ENCODE results near the gene MICAL3. TPM values are rescaled to one million over a fixed set of nuclear protein-coding genes. Genes with fewer than 3 reads are reported as not detected.

The MICAL3 gene
- total RNA-seq, 1 donor from 2014 or later, result 36.9 TPM

- no peak for DNase-seq (ENCODE audit: low spot score in 2 of 2)
- Histone ChIP-seq H3K27ac (no peak overlapping the region), H3K9me3 (no peaks in the 10 kb centered on the region), H3K4me3 (no peak overlapping the region), H3K36me3 (peaks cover 61 to 76% of the 10 kb centered on the region in 2 donors), H3K4me1 (no peaks in the 10 kb centered on the region), H3K27me3 (no peaks in the 10 kb centered on the region)
- intact Hi-C loops (cut with DNase I), result no loop called here
- TF ChIP-seq CTCF (IDR thresholded peaks at IDR 0.05), result no peak
Measured at GRCh38 chr22:17903564-17904295, 120.6 kb downstream of the MICAL3 start.

GRCh38 chr22:17902960-17903359 lies 121.4 kb downstream of the MICAL3 start:
- peaks cover 68 to 84% of the 10 kb centered on the region in 2 donors for H3K36me3 ChIP-seq
- H3K4me3 ChIP-seq, result no peak overlapping the region
- intact Hi-C loops (cut with DNase I), result no loop called here
- TF ChIP-seq CTCF (IDR thresholded peaks at IDR 0.05), result no peak
- no peaks in the 10 kb centered on the region for H3K9me3 ChIP-seq
- no peaks in the 10 kb centered on the region for H3K27me3 ChIP-seq
- DNase-seq (ENCODE audit: low spot score in 2 of 2), result no peak
- H3K4me1 ChIP-seq, result no peaks in the 10 kb centered on the region
- H3K27ac ChIP-seq, result no peak overlapping the region

GRCh38 chr22:17898375-17898774 lies 126.0 kb downstream of the MICAL3 start:
- Histone ChIP-seq H3K4me3 (no peak overlapping the region), H3K4me1 (no peaks in the 10 kb centered on the region), H3K9me3 (no peaks in the 10 kb centered on the region), H3K27ac (no peak overlapping the region), H3K36me3 (peaks cover 53 to 88% of the 10 kb centered on the region in 2 donors), H3K27me3 (no peaks in the 10 kb centered on the region)
- DNase-seq (ENCODE audit: low spot score in 2 of 2), result no peak
- intact Hi-C loops (cut with DNase I), result no loop called here
- no peak for TF ChIP-seq CTCF (IDR thresholded peaks at IDR 0.05)

- peaks cover 58 to 89% of the 10 kb centered on the region in 2 donors for H3K36me3 ChIP-seq
- intact Hi-C loops (cut with DNase I), result no loop called here
- no peak for TF ChIP-seq CTCF (IDR thresholded peaks at IDR 0.05)
Measured at GRCh38 chr22:17897858-17898257, 126.5 kb downstream of the MICAL3 start.

GRCh38 chr22:17897426-17897825 lies 126.9 kb downstream of the MICAL3 start:
- no peaks in the 10 kb centered on the region for H3K9me3 ChIP-seq
- no peak overlapping the region for H3K4me3 ChIP-seq
- no peak overlapping the region for H3K27ac ChIP-seq
- H3K27me3 ChIP-seq, result no peaks in the 10 kb centered on the region
- TF ChIP-seq CTCF (IDR thresholded peaks at IDR 0.05), result no peak
- H3K4me1 ChIP-seq, result no peaks in the 10 kb centered on the region
- no peak for DNase-seq (ENCODE audit: low spot score in 2 of 2)
- intact Hi-C loops (cut with DNase I), result no loop called here
- peaks cover 56 to 86% of the 10 kb centered on the region in 2 donors for H3K36me3 ChIP-seq

More at GRCh38 chr22:17897858-17898257, 126.5 kb downstream of the MICAL3 start:
- Histone ChIP-seq H3K27me3 (no peaks in the 10 kb centered on the region), H3K27ac (no peak overlapping the region), H3K9me3 (no peaks in the 10 kb centered on the region), H3K4me3 (no peak overlapping the region), H3K4me1 (no peaks in the 10 kb centered on the region)
- no peak for DNase-seq (ENCODE audit: low spot score in 2 of 2)

All from ascending aorta (tissue), 2 donors.